AG04449 (cell line): Measurements from ENCODE around the gene NUDT16.

Source experiments
- CTCF ChIA-PET: fragments of 350-600 bp; formaldehyde crosslinking; extraction: SDS; loops from one replicate; lab custom pipeline; 2021; ENCODE audit warnings: antibody characterized with exemption; lab: Yijun Ruan, JAX
- POLR2A ChIA-PET: fragments of 400-600, 350-600 bp; formaldehyde crosslinking; extraction: SDS; loops from one replicate; lab custom pipeline; 2020; ENCODE audit warnings: antibody characterized with exemption, inconsistent platforms; lab: Yijun Ruan, JAX
- DNase-seq: peaks from one replicate; pipeline ENCODE4 v3.0.0-alpha.2; 2010; ENCODE audit warnings: low read depth, low spot score
- H3K4me3 ChIP-seq: 2 replicates; pipeline ENCODE4 v1.5.1; 2011; ENCODE audit warnings: low read depth, mild to moderate bottlenecking, control low read depth, low read length
- TF ChIP-seq, protein P1 (sequence below): IDR thresholded peaks from one replicate; pipeline ENCODE4 v1.5.1; 2011; ENCODE audit warnings: mild to moderate bottlenecking, moderate library complexity, low read length, control low read depth, inconsistent platforms; ENCODE audit not compliant: insufficient read depth; ENCODE audit errors: missing control alignments

Gene NUDT16

GRCh38 chr3:131421957-131422498, 40.5 kb downstream of the NUDT16 start:
- ChIA-PET POLR2A (no interaction called here), CTCF (no interaction called here)
- no peak overlapping the region for H3K4me3 ChIP-seq
- no peak for DNase-seq
- TF ChIP-seq, protein P1, sequence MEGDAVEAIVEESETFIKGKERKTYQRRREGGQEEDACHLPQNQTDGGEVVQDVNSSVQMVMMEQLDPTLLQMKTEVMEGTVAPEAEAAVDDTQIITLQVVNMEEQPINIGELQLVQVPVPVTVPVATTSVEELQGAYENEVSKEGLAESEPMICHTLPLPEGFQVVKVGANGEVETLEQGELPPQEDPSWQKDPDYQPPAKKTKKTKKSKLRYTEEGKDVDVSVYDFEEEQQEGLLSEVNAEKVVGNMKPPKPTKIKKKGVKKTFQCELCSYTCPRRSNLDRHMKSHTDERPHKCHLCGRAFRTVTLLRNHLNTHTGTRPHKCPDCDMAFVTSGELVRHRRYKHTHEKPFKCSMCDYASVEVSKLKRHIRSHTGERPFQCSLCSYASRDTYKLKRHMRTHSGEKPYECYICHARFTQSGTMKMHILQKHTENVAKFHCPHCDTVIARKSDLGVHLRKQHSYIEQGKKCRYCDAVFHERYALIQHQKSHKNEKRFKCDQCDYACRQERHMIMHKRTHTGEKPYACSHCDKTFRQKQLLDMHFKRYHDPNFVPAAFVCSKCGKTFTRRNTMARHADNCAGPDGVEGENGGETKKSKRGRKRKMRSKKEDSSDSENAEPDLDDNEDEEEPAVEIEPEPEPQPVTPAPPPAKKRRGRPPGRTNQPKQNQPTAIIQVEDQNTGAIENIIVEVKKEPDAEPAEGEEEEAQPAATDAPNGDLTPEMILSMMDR, result no peak

GRCh38 chr3:131427226-131427625, 45.7 kb downstream of the NUDT16 start:
- TF ChIP-seq, protein P1, result no peak
- ChIA-PET POLR2A (no interaction called here), CTCF (no interaction called here)
- H3K4me3 ChIP-seq, result no peak overlapping the region
- no peak for DNase-seq

DNA sequence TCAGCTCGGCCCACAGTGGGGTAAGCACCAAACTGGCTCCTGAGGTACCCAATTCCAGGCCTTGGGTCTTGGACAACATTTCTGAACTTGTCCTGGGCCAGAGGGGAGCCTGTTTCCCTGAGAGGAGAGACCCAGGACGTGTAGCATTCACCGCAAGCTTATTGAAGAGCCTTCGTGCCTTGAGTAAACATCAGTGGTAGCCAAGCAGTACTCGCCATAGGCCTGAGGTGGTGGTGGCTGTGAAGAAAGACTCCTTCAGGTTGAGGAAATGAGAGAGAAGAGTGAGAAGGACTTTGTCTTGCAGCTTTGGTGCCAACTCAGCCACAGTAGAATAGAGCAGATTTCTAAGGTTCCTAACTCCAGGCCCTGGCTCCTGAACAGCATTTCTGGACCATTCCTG, 50.2 kb downstream of the NUDT16 start:
- H3K4me3 ChIP-seq, result no peak overlapping the region
- no peak for DNase-seq
- ChIA-PET POLR2A (no interaction called here), CTCF (no interaction called here)
- TF ChIP-seq, protein P1, result no peak

DNA sequence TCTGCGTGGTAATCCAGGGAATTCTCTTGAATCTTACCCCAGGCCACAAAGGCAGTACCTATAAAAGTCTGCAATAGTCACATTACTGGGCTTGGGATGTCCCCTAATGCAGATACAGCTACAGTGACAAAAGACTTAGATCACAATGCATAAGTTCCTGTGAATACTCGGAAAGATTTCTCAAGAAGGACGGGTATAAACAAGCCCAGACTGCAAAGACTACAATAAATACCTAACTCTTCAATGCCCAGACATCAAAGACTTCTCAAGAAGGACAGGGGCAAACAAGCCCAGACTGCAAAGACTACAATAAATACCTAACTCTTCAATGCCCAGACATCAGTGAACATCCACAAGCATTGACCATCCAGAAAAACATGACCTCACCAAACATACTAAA, 50.9 kb downstream of the NUDT16 start:
- no peak for DNase-seq
- TF ChIP-seq, protein P1, result no peak
- CTCF ChIA-PET, result no interaction called here
- H3K4me3 ChIP-seq, result no peak overlapping the region
- POLR2A ChIA-PET, result no interaction called here

GRCh38 chr3:131435000-131435399, 53.4 kb downstream of the NUDT16 start:
- TF ChIP-seq, protein P1, result no peak
- ChIA-PET CTCF (interaction anchor here (1.2 kb wide), 1 partner anchor 20 kb away, joined by 3 read pairs; no protein-coding TSS in a partner anchor), POLR2A (no interaction called here)
- no peak for DNase-seq
- no peak overlapping the region for H3K4me3 ChIP-seq
